ENCODE results near the gene ABCA3.
"Not testable (repeated sequence)": the region's sequence is repeated elsewhere in the genome, so short reads cannot be mapped to it uniquely, and the experiment has no call there.

The ABCA3 gene

GRCh38 chr16:2278956-2279800 lies 61.4 kb downstream of the ABCA3 start:
- no peak for DNase-seq (ENCODE audit: low read depth)

DNA sequence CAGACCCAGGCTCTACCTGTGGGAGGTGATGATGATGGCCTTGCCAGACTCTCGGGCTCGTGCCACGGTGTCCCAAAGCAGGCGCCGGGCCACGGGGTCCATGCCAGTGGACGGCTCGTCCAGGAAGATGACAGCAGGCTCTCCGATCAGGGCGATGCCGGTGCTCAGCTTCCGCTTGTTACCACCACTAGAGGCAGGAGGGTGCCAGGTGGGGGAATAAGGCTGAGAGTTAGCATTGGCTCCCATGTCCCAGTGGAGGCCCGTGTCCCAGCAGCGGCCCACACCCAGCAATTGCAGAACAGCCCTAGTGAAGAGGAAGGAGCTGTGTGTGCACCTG lies 62.3 kb downstream of the ABCA3 start:
- no peak for DNase-seq (ENCODE audit: low read depth)

DNA sequence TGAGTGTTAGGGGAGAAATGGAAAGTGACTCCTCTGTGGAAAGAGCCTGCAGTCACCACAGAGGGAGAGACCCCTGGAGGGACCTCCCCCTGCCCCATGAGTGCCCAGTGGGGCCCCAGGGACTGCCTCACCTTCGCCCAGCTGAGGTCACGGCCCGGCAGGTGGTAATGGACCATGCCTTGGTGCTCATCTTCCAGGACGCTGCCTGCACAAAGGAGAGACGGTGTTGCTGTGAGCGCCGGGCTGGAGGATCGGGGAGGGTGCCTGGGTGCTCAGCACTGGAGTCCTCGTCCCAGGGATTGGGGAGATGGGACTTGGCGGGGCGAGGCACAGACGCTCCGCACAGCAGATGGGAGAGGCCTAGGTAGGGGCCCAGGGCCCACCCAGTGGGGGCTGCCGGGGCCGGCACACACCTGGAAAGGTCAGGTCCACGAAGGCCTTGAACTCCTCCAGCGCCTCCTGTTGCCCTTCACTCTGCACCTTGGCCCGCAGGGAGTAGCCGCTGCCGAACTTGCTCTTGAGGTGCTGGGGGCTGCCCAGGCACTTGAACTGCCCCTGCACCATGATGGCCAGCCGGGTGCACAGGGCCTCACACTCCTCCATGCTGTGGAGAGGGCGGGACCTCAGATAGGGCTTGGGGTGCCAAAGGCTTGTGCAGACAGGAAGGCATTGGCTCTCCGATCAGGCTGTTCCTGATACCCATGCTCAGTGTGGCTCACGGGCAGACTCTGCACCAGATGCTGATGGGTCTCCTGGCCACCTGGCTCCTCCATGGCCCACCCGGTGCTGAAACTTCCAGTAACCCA lies 62.9 kb downstream of the ABCA3 start:
- DNase-seq (ENCODE audit: low read depth), result no peak

DNA sequence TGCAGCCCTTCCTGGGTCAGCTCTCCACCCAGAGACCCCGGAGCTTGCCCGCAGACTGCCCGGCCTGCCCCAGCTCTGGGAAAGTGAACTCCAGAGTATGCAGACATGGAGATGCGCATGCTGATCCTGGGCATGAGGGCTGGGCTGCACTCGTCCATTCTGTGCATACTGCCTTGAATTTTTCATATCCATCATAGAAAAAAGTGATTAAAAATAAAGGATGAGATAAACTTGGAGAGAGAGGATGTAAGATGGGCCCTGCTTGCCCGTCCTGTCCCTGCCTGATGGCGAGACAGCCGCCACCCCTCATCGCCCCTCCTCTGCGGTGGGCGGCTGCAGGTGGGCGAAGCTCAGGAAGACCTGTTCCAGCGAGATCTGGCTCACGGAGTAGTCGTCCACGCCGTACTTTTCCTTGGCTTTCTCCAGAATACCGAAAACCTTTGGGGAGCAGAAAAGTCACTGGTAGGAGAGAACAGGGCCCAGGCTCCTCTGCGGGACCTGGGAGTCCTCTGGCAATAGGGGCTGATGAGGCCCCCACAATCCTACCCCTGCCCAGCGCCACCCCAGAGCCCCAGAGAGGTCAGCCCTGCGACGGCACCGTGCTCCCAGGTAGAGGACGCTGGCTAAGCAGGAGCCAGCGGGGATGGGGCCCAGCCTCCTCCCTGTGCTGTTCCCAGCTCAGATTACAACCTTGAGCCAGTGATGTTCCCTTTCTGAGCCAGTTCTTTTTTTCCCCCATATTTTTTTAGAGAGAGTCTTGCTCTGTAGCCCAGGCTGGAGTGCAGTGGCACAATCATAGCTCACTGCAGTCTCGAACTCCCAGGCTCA lies 63.9 kb downstream of the ABCA3 start:
- no peak for DNase-seq (ENCODE audit: low read depth)

- no peak for DNase-seq (ENCODE audit: low read depth)
These were observed 64.8 kb downstream of the ABCA3 start for GRCh38 chr16:2275476-2276367.

- DNase-seq (ENCODE audit: low read depth), result no peak
These were observed 66.6 kb downstream of the ABCA3 start for GRCh38 chr16:2273931-2274330.

- no peak for DNase-seq (ENCODE audit: low read depth)
These were observed 67.0 kb downstream of the ABCA3 start for GRCh38 chr16:2273484-2273883.

DNA sequence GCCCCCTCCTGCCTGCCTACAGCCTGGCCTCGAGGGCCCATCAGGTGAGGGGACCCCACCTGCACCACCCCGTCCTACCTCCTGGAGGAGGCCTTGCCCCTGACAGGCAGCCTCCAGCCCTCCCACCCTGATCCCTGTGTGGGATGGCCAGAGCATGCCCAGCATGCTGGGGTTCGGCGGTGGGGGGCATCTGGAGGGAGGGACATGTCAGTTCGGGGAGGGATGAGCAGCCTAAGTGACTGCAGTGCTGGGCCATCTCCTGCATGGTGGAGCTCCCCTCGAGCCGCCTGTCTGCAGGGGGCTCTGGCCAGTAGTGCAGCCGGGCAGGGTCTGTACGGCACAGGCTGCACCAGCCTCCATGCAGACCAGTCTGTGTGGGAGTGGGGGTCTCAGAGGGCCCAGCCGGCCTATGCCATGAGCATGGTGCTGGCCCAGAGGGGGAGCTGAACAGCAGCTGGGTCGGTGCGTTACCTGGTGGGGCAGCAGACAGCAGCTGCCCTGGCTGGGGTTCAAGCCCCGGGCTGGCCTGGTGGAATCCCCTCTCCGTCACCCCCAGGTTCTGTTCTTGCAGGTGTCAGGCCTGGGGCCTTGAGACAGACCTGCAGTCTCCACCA lies 68.6 kb downstream of the ABCA3 start:
- no peak for DNase-seq (ENCODE audit: low read depth)

DNA sequence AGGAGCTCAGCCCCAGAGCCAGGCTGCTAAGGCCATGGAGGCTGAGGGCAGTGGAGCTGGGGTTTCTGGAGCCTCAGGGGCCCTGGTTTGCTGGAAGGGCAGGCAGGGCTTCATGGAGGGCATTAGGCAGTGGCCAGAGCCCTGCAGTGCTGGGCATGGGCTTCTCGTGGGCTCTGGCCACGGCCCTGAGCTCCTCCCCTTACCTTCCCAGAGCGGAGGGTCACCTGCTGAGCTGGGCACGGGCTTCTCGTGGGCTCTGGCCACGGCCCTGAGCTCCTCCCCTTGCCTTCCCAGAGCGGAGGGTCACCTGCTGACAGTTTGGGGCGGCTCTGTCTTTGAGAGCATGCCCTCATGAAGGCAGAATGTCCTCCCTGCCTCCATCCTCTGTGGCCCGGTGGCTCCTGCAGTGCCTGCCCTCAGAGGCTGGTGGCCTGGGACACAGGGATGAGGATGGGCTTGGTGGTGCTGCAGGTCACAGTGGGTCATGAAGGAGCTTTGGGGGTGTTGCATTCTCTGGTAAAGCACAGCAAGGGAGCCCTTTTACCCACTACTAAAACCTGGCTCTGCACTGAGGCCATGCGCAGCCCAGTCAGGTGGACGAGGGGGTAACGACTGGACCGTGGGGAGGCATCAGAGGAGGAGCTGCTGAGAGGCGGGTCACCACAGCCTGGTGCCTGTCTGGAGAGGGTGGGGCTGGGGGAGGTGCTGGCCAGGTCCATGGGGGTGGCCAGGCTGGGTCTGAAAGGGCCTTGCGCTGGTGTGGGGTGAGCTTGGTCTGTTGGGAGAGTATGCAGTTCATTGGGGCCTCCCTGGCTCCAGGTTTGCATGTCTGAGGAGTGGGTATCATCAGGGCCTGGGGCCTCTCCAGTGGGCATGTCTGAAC lies 69.7 kb downstream of the ABCA3 start:
- no peak for DNase-seq (ENCODE audit: low read depth)

GRCh38 chr16:2270070-2270462 lies 70.5 kb downstream of the ABCA3 start:
- no peak for DNase-seq (ENCODE audit: low read depth)

GRCh38 chr16:2267913-2268666 lies 72.4 kb downstream of the ABCA3 start, which contains the start of gene RNPS1:
RNPS1 (minus strand) TSS chr16:2268126; CDS start chr16:2264643, 3,483 bp downstream.
- DNase-seq (ENCODE audit: low read depth), result peak; percentile 94

DNA sequence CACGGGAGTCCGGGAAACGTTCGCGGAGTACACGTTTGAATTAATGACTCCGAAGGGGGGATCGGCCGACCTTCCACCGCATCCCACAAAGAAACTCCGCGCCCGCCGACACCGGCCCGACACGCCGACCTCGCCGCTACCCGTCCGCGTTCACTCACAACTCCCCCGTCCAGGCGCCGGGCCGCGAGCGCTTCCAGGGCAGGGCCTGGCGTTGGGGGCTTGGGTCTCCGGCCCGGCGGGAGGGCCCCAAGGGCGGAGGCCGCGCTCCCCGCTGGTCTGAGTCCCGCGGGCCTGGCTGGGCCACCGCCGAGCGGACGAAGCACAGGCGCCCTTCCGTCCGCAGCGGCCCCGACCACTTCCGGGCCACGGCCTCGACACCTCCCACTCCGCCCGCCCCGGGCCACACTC lies 73.0 kb downstream of the ABCA3 start:
- DNase-seq (ENCODE audit: low read depth), result not testable (repeated sequence)

DNA sequence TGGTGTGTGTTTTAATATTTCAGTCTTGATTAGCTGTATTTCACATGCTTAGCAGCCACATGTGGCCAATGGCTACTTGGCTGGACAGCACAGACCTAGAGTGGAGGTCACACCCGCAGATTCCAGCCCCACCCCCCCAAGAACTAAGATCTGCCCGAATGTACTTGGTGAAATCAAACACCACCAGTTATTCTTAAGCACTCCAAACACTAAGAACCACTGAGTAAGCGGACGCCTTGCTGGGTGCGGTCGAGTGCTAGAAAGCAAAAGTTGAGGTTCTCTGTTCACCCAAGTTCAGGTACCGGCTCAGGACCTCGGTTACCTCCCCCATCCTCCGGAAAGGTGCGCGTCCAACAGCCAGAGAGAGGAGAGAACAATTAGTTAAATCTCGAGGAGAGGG lies 73.6 kb downstream of the ABCA3 start:
- not testable (repeated sequence) for DNase-seq (ENCODE audit: low read depth)

GRCh38 chr16:2263026-2263425 lies 77.5 kb downstream of the ABCA3 start:
- DNase-seq (ENCODE audit: low read depth), result not testable (repeated sequence)

GRCh38 chr16:2260250-2260649 lies 80.3 kb downstream of the ABCA3 start:
- no peak for DNase-seq (ENCODE audit: low read depth)

DNA sequence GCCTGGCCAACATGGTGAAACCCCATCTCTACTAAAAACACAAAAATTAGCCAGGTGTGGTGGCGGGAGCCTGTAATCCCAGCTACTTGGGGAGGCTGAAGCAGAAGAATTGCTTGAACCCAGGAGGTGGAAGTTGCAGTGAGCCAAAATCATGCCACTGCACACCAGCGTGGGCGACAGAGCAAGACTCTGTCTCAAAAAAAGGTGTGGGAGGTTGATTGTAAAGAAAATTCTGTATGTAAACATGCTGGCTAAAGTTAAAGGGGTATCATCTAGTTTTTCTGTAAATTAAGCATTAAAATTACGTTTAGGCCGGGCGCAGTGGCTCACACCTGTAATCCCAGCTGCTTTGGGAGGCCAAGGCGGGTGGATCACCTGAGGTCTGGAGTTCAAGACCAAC lies 82.0 kb downstream of the ABCA3 start:
- DNase-seq (ENCODE audit: low read depth), result not testable (repeated sequence)

DNA sequence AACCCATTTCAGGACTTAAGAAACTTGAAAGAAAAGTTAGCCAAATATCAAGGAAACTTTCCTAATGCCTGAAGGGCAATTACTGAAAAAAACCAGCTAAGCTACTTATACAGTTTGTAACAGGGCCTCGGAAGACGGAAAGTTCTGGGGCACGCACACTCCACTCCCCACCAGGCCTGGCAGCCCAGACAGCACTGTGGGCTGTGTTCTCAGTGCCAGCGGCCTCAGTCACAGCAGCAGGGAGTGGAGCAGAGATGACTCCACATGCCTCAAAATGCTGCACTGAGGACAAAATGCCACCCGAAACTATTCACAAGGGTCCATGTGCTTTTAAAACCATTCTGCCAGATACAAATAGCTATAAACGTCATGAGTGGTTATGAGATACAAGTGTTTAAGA lies 82.8 kb downstream of the ABCA3 start:
- no peak for DNase-seq (ENCODE audit: low read depth)

- no peak for DNase-seq (ENCODE audit: low read depth)
These were observed 83.9 kb downstream of the ABCA3 start for GRCh38 chr16:2256531-2257140.

DNA sequence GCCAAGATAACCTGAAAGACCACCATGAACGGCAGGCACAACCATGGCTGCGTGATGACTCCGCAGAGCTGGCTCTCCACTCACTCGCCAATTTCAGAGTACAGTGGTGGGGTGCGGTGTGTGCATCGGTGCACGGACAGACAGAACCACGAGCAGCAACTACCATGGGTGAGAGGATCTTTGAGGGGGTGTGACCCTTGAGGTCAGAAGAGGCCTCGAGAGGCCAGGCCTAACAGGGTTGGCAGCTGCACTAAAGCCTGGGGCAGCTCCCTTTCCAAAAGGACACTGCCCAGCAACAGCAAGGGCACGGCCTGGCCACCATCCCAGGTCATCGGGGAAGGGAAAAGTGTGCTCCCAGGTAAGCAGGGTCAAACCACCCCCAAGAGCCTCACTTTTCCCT lies 87.2 kb downstream of the ABCA3 start:
- no peak for DNase-seq (ENCODE audit: low read depth)

All from activated T-helper 9 cell treated with anti-CD3 and anti-CD28 coated beads, Interleukin-2, amount 50 U/mL, for 16 hours (primary cell).